B cell (primary cell): ENCODE measurements around the gene POLR1E. TPM values are rescaled to one million over a fixed set of nuclear protein-coding genes. Genes with fewer than 3 reads are reported as not detected.

ENCODE experiments used
- ATAC-seq: fragments of 200-7000 bp; cut with Tn5 transposase; one replicate; pipeline ENCODE4 v1.10.0; 2021; ENCODE audit warnings: low read depth, mild to moderate bottlenecking, moderate number of reproducible peaks, moderate library complexity
- CTCF ChIA-PET: fragments of 350-600 bp; sonication (Branson Sonifier 250); formaldehyde crosslinking; loops from one replicate; lab custom pipeline; 2021; ENCODE audit warnings: antibody characterized with exemption, inconsistent platforms; lab: Charles Lee
- POLR2A ChIA-PET: fragments of 350-600 bp; sonication (Branson Sonifier 250); formaldehyde crosslinking; loops from one replicate; lab custom pipeline; 2021; ENCODE audit warnings: antibody characterized with exemption; lab: Charles Lee
- DNase-seq: peaks from one replicate; pipeline ENCODE4 v3.0.0; 2013
- H2AFZ ChIP-seq: 2 replicates; pipeline ENCODE4 v1.6.1; 2012; ENCODE audit warnings: mild to moderate bottlenecking, low read depth, low read length; ENCODE audit not compliant: insufficient read depth, poor library complexity, severe bottlenecking
- H3K27ac ChIP-seq, 2 donors: 1 replicate in 1 of 2; 2 replicates in 1 of 2; pipeline ENCODE4 v1.5.1; 2012 to 2013; ENCODE audit warnings: low read length in 2 of 2, mild to moderate bottlenecking in 2 of 2, moderate library complexity in 1 of 2
- H3K27me3 ChIP-seq, 4 experiments: fragments of 200-600 bp in 1 of 4; sonication (generic) in 1 of 4; replicated peaks in 1 of 4; 1 replicate in 2 of 4; 2 replicates in 2 of 4; pipeline versions ENCODE4 v1.6.1 to v1.7.0; 2013 to 2016; ENCODE audit warnings: low read length in 3 of 4, mild to moderate bottlenecking in 2 of 4, mixed read lengths in 1 of 4, moderate library complexity in 1 of 4; ENCODE audit not compliant: insufficient read depth in 4 of 4, control insufficient read depth in 3 of 4; ENCODE audit errors: control extremely low read depth in 1 of 4
- H3K36me3 ChIP-seq, 2 experiments: replicated peaks in 1 of 2; 1 replicate in 1 of 2; 2 replicates in 1 of 2; pipeline versions ENCODE4 v1.6.1 to v1.7.1; 2013; ENCODE audit warnings: low read length in 1 of 2; ENCODE audit not compliant: insufficient read depth in 2 of 2, control insufficient read depth in 1 of 2; ENCODE audit errors: control extremely low read depth in 1 of 2, extremely low read depth in 1 of 2
- H3K4me1 ChIP-seq, 2 donors: fragments of 200-600 bp in 1 of 2; sonication (generic) in 1 of 2; 1 replicate in 1 of 2; 2 replicates in 1 of 2; pipeline versions ENCODE4 v1.5.1 to v1.6.1; 2013 to 2017; ENCODE audit warnings: low read length in 2 of 2; ENCODE audit not compliant: control insufficient read depth in 2 of 2, insufficient read depth in 2 of 2
- H3K4me2 ChIP-seq: replicated peaks from 2 replicates; pipeline ENCODE3; 2012; ENCODE audit warnings: mild to moderate bottlenecking, low read depth, low read length; ENCODE audit not compliant: poor library complexity, severe bottlenecking
- H3K4me3 ChIP-seq, 5 experiments: fragments of 200-600 bp in 1 of 5; sonication (generic) in 1 of 5; 1 replicate in 3 of 5; 2 replicates in 2 of 5; pipeline versions ENCODE4 v1.5.1 to v1.7.0; 2011 to 2016; ENCODE audit warnings: low read length in 4 of 5, mild to moderate bottlenecking in 4 of 5, low read depth in 2 of 5, control low read depth in 1 of 5, moderate library complexity in 1 of 5; ENCODE audit not compliant: insufficient read depth in 1 of 5; ENCODE audit errors: control extremely low read depth in 1 of 5, extremely low read depth in 1 of 5
- H3K79me2 ChIP-seq: fragments of 200-600 bp; sonication (generic); one replicate; pipeline ENCODE4 v1.6.0; 2016; ENCODE audit warnings: low read length; ENCODE audit not compliant: control insufficient read depth, insufficient read depth
- H3K9ac ChIP-seq: fragments of 200-600 bp; sonication (generic); 2 replicates; pipeline ENCODE4 v1.6.1; 2017; ENCODE audit warnings: mild to moderate bottlenecking, low read length, moderate library complexity
- H3K9me3 ChIP-seq, 3 donors: one replicate each; pipeline versions ENCODE4 v1.6.1 to v1.7.1; 2013; ENCODE audit warnings: low read length in 2 of 3; ENCODE audit not compliant: control insufficient read depth in 2 of 3, insufficient read depth in 1 of 3; ENCODE audit errors: control extremely low read depth in 1 of 3
- H4K20me1 ChIP-seq: 2 replicates; pipeline ENCODE4 v1.6.0; 2012; ENCODE audit warnings: mild to moderate bottlenecking, low read length; ENCODE audit not compliant: insufficient read depth, control insufficient read depth, poor library complexity, severe bottlenecking
- H3K27ac Mint-ChIP-seq: one replicate; pipeline ENCODE4 v1.8.0; 2021; ENCODE audit warnings: mixed read lengths
- H3K27me3 Mint-ChIP-seq: one replicate; pipeline ENCODE4 v1.8.0; 2021; ENCODE audit warnings: mixed read lengths
- H3K4me1 Mint-ChIP-seq: one replicate; pipeline ENCODE4 v1.8.0; 2021; ENCODE audit warnings: mixed read lengths
- H3K4me3 Mint-ChIP-seq: one replicate; pipeline ENCODE4 v1.8.0; 2021; ENCODE audit warnings: mixed read lengths
- H3K9me3 Mint-ChIP-seq: one replicate; pipeline ENCODE4 v1.8.0; 2022; ENCODE audit warnings: mixed read lengths; ENCODE audit not compliant: insufficient read depth
- CTCF ChIP-seq: fragments of 200-600 bp; IDR thresholded peaks from one replicate; pipeline ENCODE4 v1.8.0; 2022; ENCODE audit warnings: antibody characterized with exemption, mild to moderate bottlenecking
- EZH2 ChIP-seq: IDR thresholded peaks from 2 replicates; pipeline ENCODE4 v1.6.1; 2012; ENCODE audit warnings: borderline replicate concordance, low read depth, mild to moderate bottlenecking, moderate library complexity, low read length; ENCODE audit not compliant: insufficient read depth, poor library complexity, severe bottlenecking
- WGBS: methylation state at CpG from one replicate; pipeline ENCODE4 v1.1.5; 2013; ENCODE audit warnings: missing lambda C conversion rate; ENCODE audit not compliant: insufficient coverage; 5-methylcytosine and 5-hydroxymethylcytosine counted together
- intact Hi-C: fragments of 100-400 bp; cut with micrococcal nuclease; formaldehyde crosslinking; loops from one replicate; pipeline ENCODE4 v1.10.0; 2022
- polyA plus RNA-seq: library from polyadenylated mRNA; depleted of rRNA; stranded (reverse); fragments of >200 nt; gene quantifications from 2 replicates; pipeline ENCODE4 v1.2.3, GENCODE V29; 2012
- total RNA-seq, 2 donors: library from RNA; stranded (reverse); fragments of 120-200 nt in 1 of 2; gene quantifications; 1 replicate in 1 of 2; 2 replicates in 1 of 2; pipeline versions ENCODE4 v1.2.3 to v1.2.4, GENCODE V29; 2013 to 2022

Gene POLR1E
- total and polyA plus RNA-seq, 2 donors (not counting 1 experiment from before 2014, with no cell fraction given): 11.6 to 31.0 TPM

GRCh38 chr9:37541465-37541864, 55.7 kb downstream of the POLR1E start:
- H3K79me2 ChIP-seq: peaks cover 6% of the 10 kb centered on the region
- H3K27ac Mint-ChIP-seq: no peak overlapping the region
- intact Hi-C loops: no loop called here
- no peaks in the 10 kb centered on the region for H3K27me3 ChIP-seq
- no peak overlapping the region for H3K9ac ChIP-seq
- peaks cover 0 to 36% of the 10 kb centered on the region in 2 experiments for H3K36me3 ChIP-seq
- 100% methylated on average over 7 of the region's 8 CpGs for WGBS
- H4K20me1 ChIP-seq: no peaks in the 10 kb centered on the region
- ChIA-PET CTCF (interaction anchor here (1.5 kb wide), 1 partner anchor 23 kb away, joined by 3 read pairs; no protein-coding TSS in a partner anchor), POLR2A (no interaction called here)
- H3K9me3 ChIP-seq: no peaks in the 10 kb centered on the region
- DNase-seq (no peak), ATAC-seq (no peak)
- peaks cover 2% of the 10 kb centered on the region for H3K9me3 Mint-ChIP-seq
- no peaks in the 10 kb centered on the region for H3K27me3 Mint-ChIP-seq
- H3K4me3 ChIP-seq: no peak overlapping the region
- no peak overlapping the region for H3K27ac ChIP-seq
- H2AFZ ChIP-seq: no peak overlapping the region
- H3K4me3 Mint-ChIP-seq: no peak overlapping the region
- H3K4me1 Mint-ChIP-seq: peaks cover 28% of the 10 kb centered on the region
- no peak overlapping the region for H3K4me2 ChIP-seq
- TF ChIP-seq CTCF (no peak), EZH2 (no peak)
- H3K4me1 ChIP-seq: peaks cover 0 to 8% of the 10 kb centered on the region in 2 donors

- peaks cover 0 to 26% of the 10 kb centered on the region in 2 experiments for H3K36me3 ChIP-seq
Measured at GRCh38 chr9:37542488-37542887, 56.7 kb downstream of the POLR1E start.

More at GRCh38 chr9:37542488-37542887, 56.7 kb downstream of the POLR1E start:
- Mint-ChIP-seq H3K4me1 (peaks cover 34% of the 10 kb centered on the region), H3K27ac (no peak overlapping the region), H3K4me3 (no peak overlapping the region), H3K27me3 (no peaks in the 10 kb centered on the region), H3K9me3 (peaks cover 2% of the 10 kb centered on the region)
- peaks cover 6% of the 10 kb centered on the region for H3K79me2 ChIP-seq
- no peaks in the 10 kb centered on the region for H4K20me1 ChIP-seq
- no peak overlapping the region for H3K4me2 ChIP-seq
- H3K9me3 ChIP-seq: peaks cover 0 to under 1% (median 0%) of the 10 kb centered on the region in 3 donors
- peaks cover 0 to 13% of the 10 kb centered on the region in 2 donors for H3K4me1 ChIP-seq
- H3K27ac ChIP-seq: no peak overlapping the region
- no peak overlapping the region for H3K4me3 ChIP-seq
- ChIA-PET POLR2A (no interaction called here), CTCF (interaction anchor here (0.6 to 1.5 kb wide), 2 partner anchors 22 to 50 kb away, joined by 3 read pairs; partner anchors contain the start of gene TOMM5)
- intact Hi-C loops: no loop called here
- WGBS: 100% methylated on average over 1 of the region's 6 CpGs
- H2AFZ ChIP-seq: no peak overlapping the region
- no peak for DNase-seq
- ATAC-seq: no peak
- H3K27me3 ChIP-seq: no peaks in the 10 kb centered on the region
- TF ChIP-seq EZH2 (no peak), CTCF (no peak)
- H3K9ac ChIP-seq: no peak overlapping the region
